Mucosa of descending colon (tissue), 3 donors: ENCODE results near the gene PPP2R3A. TPM values are rescaled to one million over a fixed set of nuclear protein-coding genes. Genes with fewer than 3 reads are reported as not detected.
"Not testable (repeated sequence)": the region's sequence is repeated elsewhere in the genome, so short reads cannot be mapped to it uniquely, and the experiment has no call there.

Experiments used
- ATAC-seq: fragments of 200-7000 bp; cut with Tn5 transposase; one replicate; pipeline ENCODE4 v1.9.1; 2020; ENCODE audit warnings: mild to moderate bottlenecking, moderate library complexity
- DNase-seq, 3 donors: peaks; one replicate each; pipeline ENCODE4 v3.0.0-alpha.2; 2020
- H3K36me3 ChIP-seq: fragments of 200-600 bp; one replicate; pipeline ENCODE4 v1.8.0; 2021; ENCODE audit warnings: low read depth, mild to moderate bottlenecking
- H3K4me1 ChIP-seq: fragments of 200-600 bp; one replicate; pipeline ENCODE4 v1.8.0; 2021; ENCODE audit warnings: low read depth, mild to moderate bottlenecking
- H3K4me3 ChIP-seq: fragments of 200-600 bp; one replicate; pipeline ENCODE4 v1.8.0; 2021; ENCODE audit warnings: mild to moderate bottlenecking
- H3K9me3 ChIP-seq: fragments of 200-600 bp; one replicate; pipeline ENCODE4 v1.8.0; 2021; ENCODE audit warnings: mild to moderate bottlenecking
- CTCF ChIP-seq: fragments of 200-600 bp; IDR thresholded peaks from one replicate; pipeline ENCODE4 v1.8.0; 2022; ENCODE audit warnings: antibody characterized with exemption, mild to moderate bottlenecking
- intact Hi-C, 2 donors: fragments of 100-400 bp; cut with DNase I in 1 of 2; cut with micrococcal nuclease in 1 of 2; formaldehyde crosslinking; loops; one replicate each; pipeline versions ENCODE4 v1.11.0 to v1.11.1; 2022; cut with DNase I, micrococcal nuclease
- total RNA-seq, 3 donors: library from RNA; stranded (reverse); fragmentation: NEBNext Ultra II Directional in 2 of 3; extraction: Animal tissue kit (Norgen Biotek cat#: 25700) in 2 of 3; gene quantifications; one replicate each; pipeline versions ENCODE4 v1.2.1 to v1.2.4, GENCODE V29; 2021 to 2023
- donor health status: DM: no; HTN: no; CAD: no; lungs with moderate emphysema.
- donor health status: DM: no; HTN: no; CAD: no.
- donor health status: DM: no; HTN: yes; CAD: no.

The PPP2R3A gene
- total RNA-seq, 3 donors from 2014 or later, result 16.4 to 33.8 (median 28.5) TPM

- DNase-seq, result peak in 1 of 3 donors; percentile 40
- ATAC-seq, result no peak
- no peaks in the 10 kb centered on the region for H3K4me1 ChIP-seq
- no peak for TF ChIP-seq CTCF
- H3K36me3 ChIP-seq, result no peaks in the 10 kb centered on the region
- no peak overlapping the region for H3K4me3 ChIP-seq
- intact Hi-C loops, result no loop called here
- H3K9me3 ChIP-seq, result no peaks in the 10 kb centered on the region
Observed at GRCh38 chr3:135929670-135930069, 35.9 kb upstream of the PPP2R3A start.

GRCh38 chr3:135930255-135930654 lies 35.3 kb upstream of the PPP2R3A start:
- intact Hi-C loops, result no loop called here
- ATAC-seq (no peak), DNase-seq (no peak)

GRCh38 chr3:135935171-135935570 lies 30.4 kb upstream of the PPP2R3A start:
- DNase-seq, H3K4me3 ChIP-seq, H3K36me3 ChIP-seq, ATAC-seq, H3K4me1 ChIP-seq, intact Hi-C loops, H3K9me3 ChIP-seq: not testable (repeated sequence)

More at GRCh38 chr3:135930255-135930654, 35.3 kb upstream of the PPP2R3A start:
- no peaks in the 10 kb centered on the region for H3K36me3 ChIP-seq
- H3K9me3 ChIP-seq, result no peaks in the 10 kb centered on the region
- TF ChIP-seq CTCF, result no peak
- H3K4me3 ChIP-seq, result no peak overlapping the region
- H3K4me1 ChIP-seq, result no peaks in the 10 kb centered on the region

GRCh38 chr3:135937766-135938165 lies 27.8 kb upstream of the PPP2R3A start:
- intact Hi-C loops, H3K9me3 ChIP-seq, H3K4me3 ChIP-seq, DNase-seq, ATAC-seq, H3K4me1 ChIP-seq, H3K36me3 ChIP-seq: not testable (repeated sequence)

- H3K4me3 ChIP-seq, result no peak overlapping the region
- H3K36me3 ChIP-seq, result no peaks in the 10 kb centered on the region
- no peak for TF ChIP-seq CTCF
- H3K9me3 ChIP-seq, result no peaks in the 10 kb centered on the region
- DNase-seq (no peak), ATAC-seq (no peak)
- H3K4me1 ChIP-seq, result no peaks in the 10 kb centered on the region
- intact Hi-C loops, result no loop called here
Observed at GRCh38 chr3:135944831-135945230, 20.7 kb upstream of the PPP2R3A start.

GRCh38 chr3:135950941-135951340 lies 14.6 kb upstream of the PPP2R3A start:
- Histone ChIP-seq H3K4me1 (no peaks in the 10 kb centered on the region), H3K36me3 (no peaks in the 10 kb centered on the region), H3K9me3 (peaks cover 5% of the 10 kb centered on the region), H3K4me3 (no peak overlapping the region)
- DNase-seq (no peak), ATAC-seq (no peak)
- intact Hi-C loops, result no loop called here
- TF ChIP-seq CTCF, result no peak
